ENCODE data around the gene CLUH.

CLUH gene

GRCh38 chr17:2749058-2749783 lies 37.7 kb upstream of the CLUH start, which contains the start of gene CCDC92B:
TSS of gene CCDC92B (minus strand) at chr17:2749652. CDS start at chr17:2735145, 14,507 bp downstream.
- no peak for TF ChIP-seq CTCF (conservative IDR thresholded peaks at IDR 0.05; ENCODE audit: low read depth, low read length)
- no peak for DNase-seq (ENCODE audit: low read depth)
- no peak within 1 kb of the TSS for H3K4me3 ChIP-seq (ENCODE audit: low read length)

- no peak for DNase-seq (ENCODE audit: low read depth)
- no peak for TF ChIP-seq CTCF (conservative IDR thresholded peaks at IDR 0.05; ENCODE audit: low read depth, low read length)
- no peak overlapping the region for H3K4me3 ChIP-seq (ENCODE audit: low read length)
Measured at GRCh38 chr17:2745317-2746037, 33.9 kb upstream of the CLUH start.

GRCh38 chr17:2737693-2738092 lies 26.1 kb upstream of the CLUH start:
- TF ChIP-seq CTCF (conservative IDR thresholded peaks at IDR 0.05; ENCODE audit: low read depth, low read length), result no peak
- no peak for DNase-seq (ENCODE audit: low read depth)

GRCh38 chr17:2736956-2737355 lies 25.4 kb upstream of the CLUH start:
- no peak overlapping the region for H3K4me3 ChIP-seq (ENCODE audit: low read length)
- TF ChIP-seq CTCF (conservative IDR thresholded peaks at IDR 0.05; ENCODE audit: low read depth, low read length), result no peak

More at GRCh38 chr17:2737693-2738092, 26.1 kb upstream of the CLUH start:
- H3K4me3 ChIP-seq (ENCODE audit: low read length), result no peak overlapping the region

GRCh38 chr17:2735896-2736295 lies 24.3 kb upstream of the CLUH start:
- no peak for TF ChIP-seq CTCF (conservative IDR thresholded peaks at IDR 0.05; ENCODE audit: low read depth, low read length)
- no peak overlapping the region for H3K4me3 ChIP-seq (ENCODE audit: low read length)
- DNase-seq (ENCODE audit: low read depth), result no peak

More at GRCh38 chr17:2736956-2737355, 25.4 kb upstream of the CLUH start:
- DNase-seq (ENCODE audit: low read depth), result no peak

- no peak for TF ChIP-seq CTCF (conservative IDR thresholded peaks at IDR 0.05; ENCODE audit: low read depth, low read length)
- DNase-seq (ENCODE audit: low read depth), result no peak
- no peak overlapping the region for H3K4me3 ChIP-seq (ENCODE audit: low read length)
Measured at GRCh38 chr17:2734939-2735338, 23.4 kb upstream of the CLUH start.

All from retinal pigment epithelial cell (primary cell).